Right cardiac atrium (tissue), 5 donors: ENCODE results near the gene ACTN2. TPM values are rescaled to one million over a fixed set of nuclear protein-coding genes. Genes with fewer than 3 reads are reported as not detected.

Experiments used
- ATAC-seq, 2 donors: fragments of 200-7000 bp; cut with Tn5 transposase; one replicate each; pipeline versions ENCODE4 v1.8.0 to v1.9.1; 2020; ENCODE audit warnings: moderate library complexity in 2 of 2, mild to moderate bottlenecking in 1 of 2
- DNase-seq, 3 donors: peaks; one replicate each; pipeline ENCODE4 v3.0.0-alpha.2; 2020
- H3K27ac ChIP-seq: one replicate; pipeline ENCODE4 v1.5.1; 2013; ENCODE audit warnings: mild to moderate bottlenecking, low read length, control low read depth, moderate library complexity
- H3K27me3 ChIP-seq: one replicate; pipeline ENCODE4 v1.6.1; 2013; ENCODE audit not compliant: control insufficient read depth, insufficient read depth
- H3K4me1 ChIP-seq: one replicate; pipeline ENCODE4 v1.6.1; 2013; ENCODE audit warnings: low read length; ENCODE audit not compliant: control insufficient read depth, insufficient read depth
- H3K4me3 ChIP-seq: one replicate; pipeline ENCODE4 v1.5.1; 2013; ENCODE audit warnings: low read length, control low read depth
- H3K9me3 ChIP-seq: one replicate; pipeline ENCODE4 v1.6.1; 2013; ENCODE audit warnings: low read length; ENCODE audit not compliant: control insufficient read depth
- WGBS: extraction: QIAGEN DNeasy Blood & Tissue Kit; methylation state at CpG from one replicate; pipeline ENCODE4 v1.1.7; 2013; 5-methylcytosine and 5-hydroxymethylcytosine counted together
- intact Hi-C, 4 donors: fragments of 100-400 bp; cut with DNase I; formaldehyde crosslinking; loops; one replicate each; pipeline versions ENCODE4 v1.11.0 to v1.14.0; 2022 to 2023
- polyA plus RNA-seq: library from polyadenylated mRNA; stranded (reverse); fragments of 200-250 nt; gene quantifications from one replicate; pipeline ENCODE4 v1.2.3, GENCODE V29; 2013
- total RNA-seq, 4 donors: library from RNA; stranded (reverse); fragmentation: NEBNext Ultra II Directional; extraction: Animal tissue kit (Norgen Biotek cat#: 25700); gene quantifications; one replicate each; pipeline ENCODE4 v1.2.1, GENCODE V29; 2021
- donor health status: healthy with polysubstance abuse.
- donor health status: DM: no; HTN: yes; CAD: no.
- donor health status: DM: no; HTN: no; CAD: no.
- donor health status: DM: no; HTN: yes; CAD: no; lungs with severe emphysema.
- donor health status: DM: yes; HTN: yes; CAD: no.

The ACTN2 gene
- total and polyA plus RNA-seq, 5 donors, result 827 to 1,705 (median 1,363) TPM

- H3K27me3 ChIP-seq, result no peaks in the 10 kb centered on the region
- DNase-seq (no peak), ATAC-seq (peak in 1 of 2 donors; percentile 11)
- no peaks in the 10 kb centered on the region for H3K4me1 ChIP-seq
- H3K4me3 ChIP-seq, result no peak overlapping the region
- 46% methylated on average over 3 of the region's 3 CpGs for WGBS
- H3K27ac ChIP-seq, result no peak overlapping the region
- intact Hi-C loops, result loop anchor here in 2 of 4 donors (10.0 kb wide), 1 partner anchor 169 kb away; the partner anchor contains the start of gene HEATR1 (in 2 of the 2)
- H3K9me3 ChIP-seq, result no peaks in the 10 kb centered on the region
These were observed 87.6 kb downstream of the ACTN2 start for GRCh38 chr1:236773919-236774318.

- ATAC-seq (peak; percentile 62 to 70), DNase-seq (no peak)
- Histone ChIP-seq H3K4me1 (no peaks in the 10 kb centered on the region), H3K4me3 (no peak overlapping the region), H3K27ac (no peak overlapping the region), H3K9me3 (no peaks in the 10 kb centered on the region), H3K27me3 (no peaks in the 10 kb centered on the region)
- intact Hi-C loops, result loop anchor here in 2 of 4 donors (10.0 kb wide), 1 partner anchor 170 kb away; the partner anchor contains the start of gene HEATR1 (in 2 of the 2)
- WGBS, result 33% methylated on average over 3 of the region's 3 CpGs
These were observed 88.6 kb downstream of the ACTN2 start for GRCh38 chr1:236774926-236775325.

DNA sequence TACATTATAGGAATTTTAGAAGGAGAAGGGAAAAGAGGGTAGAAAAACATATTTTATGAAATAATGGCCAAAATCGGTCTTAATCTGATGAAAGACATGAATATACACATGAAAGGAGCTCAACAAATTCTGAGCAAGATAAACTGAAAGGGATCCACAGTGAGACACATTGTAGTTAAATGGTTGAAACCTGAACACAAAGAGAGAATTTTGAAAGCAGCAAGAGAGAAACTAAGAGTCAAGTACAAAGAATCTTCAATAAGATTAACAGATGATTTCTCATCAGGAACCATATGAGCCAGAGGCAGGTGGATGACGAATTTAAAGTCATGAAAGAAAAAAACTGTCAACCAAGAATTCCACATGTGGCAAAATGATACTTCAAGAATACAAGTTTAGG is 93.0 kb downstream of the ACTN2 start:
- no peak overlapping the region for H3K4me3 ChIP-seq
- H3K4me1 ChIP-seq, result no peaks in the 10 kb centered on the region
- no peak for ATAC-seq
- no peaks in the 10 kb centered on the region for H3K9me3 ChIP-seq
- no peaks in the 10 kb centered on the region for H3K27me3 ChIP-seq
- 83% methylated on average over 2 of the region's 2 CpGs for WGBS
- no peak for DNase-seq
- H3K27ac ChIP-seq, result no peak overlapping the region
- intact Hi-C loops, result loop anchor here in 2 of 4 donors (10.0 kb wide), 1 partner anchor 175 kb away; the partner anchor contains the start of gene HEATR1 (in 2 of the 2)

GRCh38 chr1:236785477-236785876 is 99.2 kb downstream of the ACTN2 start:
- intact Hi-C loops, result no loop called here
- Histone ChIP-seq H3K27ac (no peak overlapping the region), H3K4me1 (no peaks in the 10 kb centered on the region), H3K4me3 (no peak overlapping the region), H3K9me3 (no peaks in the 10 kb centered on the region), H3K27me3 (no peaks in the 10 kb centered on the region)
- ATAC-seq (no peak), DNase-seq (no peak)
- WGBS, result 69% methylated on average over 2 of the region's 2 CpGs

DNA sequence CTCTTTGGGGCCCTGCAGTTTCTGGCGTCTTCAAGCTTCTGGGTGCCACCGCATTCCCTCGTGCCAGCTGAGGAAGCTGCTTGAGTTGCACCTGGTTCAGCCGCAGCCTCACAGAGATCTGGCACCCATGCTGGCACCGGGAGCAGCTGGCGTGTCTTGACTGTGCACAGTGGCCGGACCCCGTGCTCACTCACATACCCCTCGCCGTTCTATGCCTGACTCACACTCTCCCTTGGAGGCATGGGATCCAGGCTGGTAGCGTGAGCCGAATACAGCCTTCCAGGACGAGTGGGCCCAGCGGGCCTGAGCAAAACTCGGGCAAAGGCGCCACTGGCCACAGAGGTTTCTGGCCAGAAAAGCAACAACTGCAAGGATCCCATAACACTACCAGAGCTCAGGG is 100.2 kb downstream of the ACTN2 start:
- 94% methylated on average over 16 of the region's 16 CpGs for WGBS
- no peak overlapping the region for H3K27ac ChIP-seq
- no peak for ATAC-seq

GRCh38 chr1:236794585-236795034 is 108.3 kb downstream of the ACTN2 start:
- no peaks in the 10 kb centered on the region for H3K4me1 ChIP-seq
- DNase-seq (no peak), ATAC-seq (no peak)
- WGBS, result 14% methylated on average over 11 of the region's 11 CpGs
- H3K9me3 ChIP-seq, result no peaks in the 10 kb centered on the region
- H3K4me3 ChIP-seq, result peak overlapping the region; percentile 61
- H3K27ac ChIP-seq, result peak overlapping the region; percentile 15
- H3K27me3 ChIP-seq, result no peaks in the 10 kb centered on the region
- intact Hi-C loops, result no loop called here

More for the DNA sequence above, 100.2 kb downstream of the ACTN2 start:
- peak in 1 of 3 donors; percentile 34 for DNase-seq
- intact Hi-C loops, result no loop called here
- no peak overlapping the region for H3K4me3 ChIP-seq
- no peaks in the 10 kb centered on the region for H3K4me1 ChIP-seq
- H3K9me3 ChIP-seq, result no peaks in the 10 kb centered on the region
- H3K27me3 ChIP-seq, result no peaks in the 10 kb centered on the region

DNA sequence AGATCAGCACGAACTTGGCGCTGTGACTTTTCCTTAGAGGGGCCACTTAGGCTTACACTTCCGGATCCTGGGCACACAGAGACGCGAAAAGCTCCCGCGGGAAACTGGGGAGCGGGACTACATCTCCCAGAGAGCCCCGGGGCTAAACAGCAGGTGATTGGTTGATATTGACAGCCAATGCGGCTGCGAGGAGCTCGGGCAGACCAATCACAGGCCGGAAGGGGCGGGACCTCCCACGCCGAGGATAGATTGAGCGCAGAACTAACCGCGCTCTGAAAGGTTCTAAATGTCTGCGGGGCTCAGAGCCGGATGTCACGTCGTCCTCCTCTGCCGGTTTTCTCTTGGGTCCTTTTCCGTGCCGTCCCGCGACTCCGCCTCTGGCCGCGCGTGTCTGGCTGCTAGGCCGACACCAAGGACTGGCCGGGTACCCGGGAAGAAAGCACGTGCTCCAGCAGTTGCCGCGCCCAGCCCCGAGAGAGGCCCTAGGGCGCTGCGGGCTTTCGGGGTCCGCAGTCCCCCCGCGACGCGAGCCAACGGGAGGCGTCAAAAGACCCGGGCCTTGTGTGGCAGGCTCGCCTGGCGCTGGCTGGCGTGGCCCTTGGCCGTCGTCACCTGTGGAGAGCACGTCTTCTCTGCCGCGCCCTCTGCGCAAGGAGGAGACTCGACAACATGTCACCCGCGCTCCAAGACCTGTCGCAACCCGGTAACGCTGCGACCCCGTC is 108.9 kb downstream of the ACTN2 start, which contains the start of gene MTR:
TSS of gene MTR (plus strand) at position 258 of the 722 bp plus-strand sequence. CDS start at position 670, 412 bp downstream.
- DNase-seq, result peak; percentile 99 to 100 (median 99)

DNA sequence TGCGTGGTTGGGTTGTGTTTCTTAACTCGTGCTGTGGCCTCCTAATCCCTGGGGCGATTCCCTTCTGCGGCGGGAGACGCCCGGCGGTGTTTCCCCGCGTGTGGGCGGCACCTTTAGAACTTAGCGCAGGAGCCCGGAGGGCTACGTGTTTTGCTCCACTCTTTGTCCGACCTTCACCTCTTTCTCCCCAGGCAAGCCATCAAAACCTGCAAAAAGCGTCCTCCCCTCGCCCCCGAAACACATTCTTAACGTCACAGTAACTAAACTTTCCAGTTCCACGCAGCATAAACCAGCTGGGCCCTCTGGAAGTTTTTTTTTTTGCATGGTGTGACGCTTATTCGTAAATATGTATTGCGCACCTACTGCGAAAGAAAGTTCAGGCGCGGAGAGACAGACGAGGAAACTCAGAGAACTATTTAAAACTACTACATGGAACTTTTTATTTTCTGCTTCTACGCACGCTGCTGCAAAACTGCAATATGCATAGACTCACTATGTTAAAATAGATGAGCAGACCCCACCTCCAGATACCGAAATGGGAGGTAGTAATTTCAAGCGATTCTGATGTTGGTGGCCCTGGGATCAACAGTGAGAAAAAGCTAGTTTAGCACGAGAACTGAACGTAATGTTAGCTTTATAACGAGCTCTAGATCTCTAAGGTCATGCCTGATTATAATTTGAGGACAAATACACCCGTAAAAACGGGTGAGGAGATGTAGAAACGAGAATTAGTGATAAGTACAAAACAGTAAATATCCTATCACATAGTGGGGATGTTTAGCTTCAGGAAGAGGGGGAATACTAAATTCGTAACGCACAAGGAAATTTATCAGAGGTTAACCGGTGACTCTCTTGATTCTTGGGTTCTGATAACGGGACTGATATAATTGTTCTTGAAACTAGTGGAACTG is 109.7 kb downstream of the ACTN2 start:
- DNase-seq (no peak), ATAC-seq (peak; percentile 38 to 44)
- Histone ChIP-seq H3K27ac (peak overlapping the region; percentile 85), H3K27me3 (no peaks in the 10 kb centered on the region), H3K9me3 (no peaks in the 10 kb centered on the region), H3K4me3 (peak overlapping the region; percentile 64), H3K4me1 (no peaks in the 10 kb centered on the region)
- intact Hi-C loops, result no loop called here
- under 1% methylated on average over 41 of the region's 41 CpGs for WGBS

More for the DNA sequence above, 108.9 kb downstream of the ACTN2 start, which contains the start of gene MTR:
- Histone ChIP-seq H3K4me1 (no peaks in the 10 kb centered on the region), H3K27me3 (no peaks in the 10 kb centered on the region), H3K9me3 (no peaks in the 10 kb centered on the region), H3K27ac (peak within 1 kb of the TSS; percentile 85), H3K4me3 (peak within 1 kb of the TSS; percentile 64)
- intact Hi-C loops, result no loop called here
- under 1% methylated on average over 67 of the region's 67 CpGs for WGBS
- peak; percentile 99 to 100 for ATAC-seq

DNA sequence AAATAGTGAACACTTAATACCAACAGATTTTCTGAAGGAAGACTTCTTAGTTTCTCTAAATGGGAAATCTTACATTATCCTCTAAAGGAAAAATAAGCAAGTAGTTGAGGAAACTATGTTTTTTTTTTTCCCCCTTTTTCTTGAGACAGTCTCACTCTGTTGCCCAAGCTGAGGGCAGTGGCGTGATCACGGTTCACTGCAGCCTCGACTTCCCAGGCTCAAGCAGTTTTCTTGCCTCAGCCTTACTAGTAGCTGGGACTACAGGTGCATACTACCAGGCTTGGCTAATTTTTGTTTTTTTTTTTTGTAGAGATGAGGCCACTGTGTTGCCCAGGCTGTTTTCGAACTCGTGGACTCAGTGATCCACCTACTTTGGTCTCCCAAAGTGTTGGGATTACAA is 112.7 kb downstream of the ACTN2 start:
- Histone ChIP-seq H3K9me3 (no peaks in the 10 kb centered on the region), H3K27me3 (no peaks in the 10 kb centered on the region), H3K4me3 (no peak overlapping the region), H3K27ac (no peak overlapping the region), H3K4me1 (no peaks in the 10 kb centered on the region)
- DNase-seq, result no peak
- no peak for ATAC-seq
- WGBS, result 97% methylated on average over 5 of the region's 5 CpGs
- intact Hi-C loops, result no loop called here

DNA sequence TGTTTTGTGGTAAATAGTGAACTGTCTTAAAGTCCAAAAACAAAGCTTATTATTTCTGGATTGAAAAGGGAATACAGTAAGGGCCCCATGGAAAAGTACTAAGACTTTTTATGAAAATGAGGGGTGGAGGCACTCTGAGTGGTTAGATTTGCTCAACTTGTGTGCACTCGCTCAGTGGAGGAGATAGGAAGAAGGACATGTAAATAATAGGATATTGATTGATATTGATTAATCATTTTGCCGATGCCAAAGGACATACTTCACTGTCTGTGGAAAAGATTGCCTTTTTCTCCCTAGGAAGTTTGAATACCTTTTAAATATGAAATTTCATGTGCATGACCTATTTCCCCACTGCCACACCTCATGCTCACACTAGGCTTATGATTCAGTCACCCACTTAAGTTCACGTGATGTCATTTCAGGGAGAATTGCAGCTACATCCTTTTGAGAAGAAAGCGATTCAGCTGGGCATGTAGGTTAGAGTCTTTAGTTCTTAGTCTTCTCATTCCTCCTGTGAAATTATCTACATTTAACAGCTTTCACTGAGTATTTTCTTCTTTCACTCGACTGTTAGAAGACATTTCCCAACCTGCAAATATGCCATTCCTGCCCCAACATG is 113.8 kb downstream of the ACTN2 start:
- ATAC-seq (no peak), DNase-seq (no peak)
- intact Hi-C loops, result no loop called here
- Histone ChIP-seq H3K27me3 (no peaks in the 10 kb centered on the region), H3K4me3 (no peak overlapping the region), H3K9me3 (no peaks in the 10 kb centered on the region), H3K27ac (no peak overlapping the region), H3K4me1 (no peaks in the 10 kb centered on the region)
- 72% methylated on average over 5 of the region's 5 CpGs for WGBS
